ENCODE data around the gene MAFB.

MAFB gene

GRCh38 chr20:40650707-40651106, 38.3 kb downstream of the MAFB start:
- no peak for TF ChIP-seq CTCF (conservative IDR thresholded peaks at IDR 0.05; ENCODE audit: low read depth)
- no peak overlapping the region for H3K27ac ChIP-seq
- no peak for DNase-seq (ENCODE audit: low spot score)
- CTCF ChIA-PET = interaction anchor here (0.9 kb wide), 1 partner anchor 69 kb away, joined by 4 read pairs; no protein-coding TSS in a partner anchor
- POLR2A ChIA-PET (ENCODE audit: low non-redundant PET) = no interaction called here

- DNase-seq (ENCODE audit: low spot score) = no peak
- ChIA-PET POLR2A (ENCODE audit: low non-redundant PET) (no interaction called here), CTCF (interaction anchor here (0.6 to 1.0 kb wide), 2 partner anchors 14 to 16 kb away, joined by 3 read pairs; no protein-coding TSS in a partner anchor)
- peak overlapping the region; percentile 0; the same call in 1 of the 2 replicates for H3K27ac ChIP-seq
- TF ChIP-seq CTCF (conservative IDR thresholded peaks at IDR 0.05; ENCODE audit: low read depth) = no peak
Measured at GRCh38 chr20:40648210-40649072, 40.6 kb downstream of the MAFB start.

DNA sequence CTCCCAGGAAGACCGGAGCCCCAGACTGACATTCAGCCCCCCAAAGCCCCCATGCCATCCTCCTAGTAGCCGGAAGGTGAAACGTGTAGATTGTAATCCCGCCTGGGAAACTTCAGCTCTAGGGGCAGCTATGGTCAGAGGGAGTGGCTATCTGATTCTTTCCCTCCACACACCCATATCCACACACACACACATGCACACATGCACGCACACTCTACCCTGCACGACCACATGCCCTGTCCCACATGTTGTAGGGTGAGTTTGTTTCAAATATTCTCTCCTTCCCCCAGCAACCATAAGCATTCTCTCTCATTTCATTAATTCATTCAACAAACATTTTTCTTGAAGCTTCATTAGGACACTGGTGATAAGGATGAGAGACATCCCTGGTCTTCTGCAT, 42.2 kb downstream of the MAFB start:
- H3K27ac ChIP-seq = no peak overlapping the region
- ChIA-PET POLR2A (ENCODE audit: low non-redundant PET) (no interaction called here), CTCF (interaction anchor here (0.6 to 1.0 kb wide), 2 partner anchors 142 to 205 kb away, joined by 3 read pairs; no protein-coding TSS in a partner anchor)
- DNase-seq (ENCODE audit: low spot score) = no peak
- TF ChIP-seq CTCF (conservative IDR thresholded peaks at IDR 0.05; ENCODE audit: low read depth) = no peak

DNA sequence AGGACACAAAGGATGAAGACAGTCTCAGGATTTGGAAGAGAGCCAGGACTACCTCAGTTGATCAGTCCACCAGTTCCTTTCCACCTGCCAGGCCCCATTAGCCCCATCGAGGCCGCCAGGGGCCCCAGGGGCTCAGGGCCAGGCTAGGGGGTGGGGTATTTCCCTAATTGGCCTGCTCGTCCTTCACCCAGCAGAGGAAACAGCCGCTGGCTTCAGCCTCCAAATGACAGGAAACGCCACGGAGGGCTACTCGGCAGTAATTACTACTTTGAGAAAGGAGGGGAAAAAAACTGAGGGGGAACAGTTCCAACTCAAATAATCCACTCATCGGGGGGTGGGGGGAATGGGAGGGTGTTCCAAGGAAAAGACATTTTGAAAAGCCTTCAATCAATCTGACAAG, 42.7 kb downstream of the MAFB start:
- TF ChIP-seq CTCF (conservative IDR thresholded peaks at IDR 0.05; ENCODE audit: low read depth) = no peak
- CTCF ChIA-PET = interaction anchor here (1.0 kb wide), 1 partner anchor 22 kb away, joined by 6 read pairs; no protein-coding TSS in a partner anchor
- POLR2A ChIA-PET (ENCODE audit: low non-redundant PET) = no interaction called here
- no peak overlapping the region for H3K27ac ChIP-seq
- DNase-seq (ENCODE audit: low spot score) = no peak

DNA sequence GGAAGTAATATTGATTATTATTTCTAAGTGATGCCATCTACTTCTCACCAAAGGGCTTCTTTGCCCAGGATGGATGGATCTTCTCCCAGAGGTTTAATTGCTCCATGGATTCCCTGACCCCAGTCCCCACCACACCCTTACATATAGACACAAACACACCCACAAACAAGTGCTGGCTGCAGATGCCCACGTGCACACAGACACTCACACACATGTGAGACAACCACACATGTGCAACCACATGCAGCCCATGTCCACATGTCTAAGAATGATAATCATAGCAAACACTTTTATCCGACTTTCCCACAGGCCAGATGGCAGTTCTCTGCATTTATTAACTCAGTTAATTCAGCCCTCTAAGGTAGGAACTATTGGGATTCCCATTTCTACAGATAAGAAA, 44.2 kb downstream of the MAFB start:
- ChIA-PET POLR2A (ENCODE audit: low non-redundant PET) (no interaction called here), CTCF (no interaction called here)
- no peak for DNase-seq (ENCODE audit: low spot score)
- TF ChIP-seq CTCF (conservative IDR thresholded peaks at IDR 0.05; ENCODE audit: low read depth) = no peak
- no peak overlapping the region for H3K27ac ChIP-seq

DNA sequence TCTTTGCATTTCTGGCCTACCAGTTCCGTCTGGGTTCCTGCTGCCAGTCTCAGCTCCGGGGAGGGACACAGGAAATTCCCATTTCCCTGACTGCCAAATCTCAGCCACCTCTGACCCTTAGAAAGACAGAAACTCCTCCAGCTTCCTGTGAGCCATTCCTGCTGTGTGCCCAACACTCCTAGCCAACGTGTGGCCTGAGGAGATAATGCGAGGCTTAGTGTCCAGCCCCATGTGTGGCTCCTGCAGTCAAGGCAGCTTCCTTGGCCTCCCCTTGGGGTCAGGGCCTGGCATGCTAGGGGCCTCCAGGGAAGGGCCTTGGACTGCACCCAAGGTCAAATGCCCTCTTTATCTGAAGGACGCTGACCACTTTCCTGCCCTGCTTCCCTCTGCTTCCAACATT, 45.1 kb downstream of the MAFB start:
- H3K27ac ChIP-seq = no peak overlapping the region
- ChIA-PET POLR2A (ENCODE audit: low non-redundant PET) (no interaction called here), CTCF (no interaction called here)
- TF ChIP-seq CTCF (conservative IDR thresholded peaks at IDR 0.05; ENCODE audit: low read depth) = no peak
- DNase-seq (ENCODE audit: low spot score) = no peak
